Naive B cell (primary cell): ENCODE results near the gene RAB8B. TPM values are rescaled to one million over a fixed set of nuclear protein-coding genes. Genes with fewer than 3 reads are reported as not detected.
A peak's percentile ranks its signal among the peaks of the same experiment; 100 is the strongest.
"Not testable (repeated sequence)": the region's sequence is repeated elsewhere in the genome, so short reads cannot be mapped to it uniquely, and the experiment has no call there.

Source experiments
- ATAC-seq, 2 donors: fragments of 150-1000 bp; cut with Tn5 transposase; 2 replicates each; pipeline ENCODE4 v1.10.0; 2021; ENCODE audit warnings: low read depth in 2 of 2, mild to moderate bottlenecking in 2 of 2, moderate library complexity in 2 of 2
- DNase-seq: peaks from one replicate; pipeline ENCODE4 v3.0.0; 2022
- H3K27ac Mint-ChIP-seq, 6 donors: one replicate each; pipeline ENCODE4 v1.8.0; 2020 to 2022; ENCODE audit warnings: mild to moderate bottlenecking in 6 of 6, mixed read lengths in 6 of 6, moderate library complexity in 5 of 6, inconsistent platforms in 2 of 6
- H3K27me3 Mint-ChIP-seq, 3 donors: one replicate each; pipeline ENCODE4 v1.8.0; 2021 to 2022; ENCODE audit warnings: mixed read lengths in 3 of 3, mild to moderate bottlenecking in 1 of 3
- H3K36me3 Mint-ChIP-seq, 2 donors: one replicate each; pipeline ENCODE4 v1.8.0; 2020 to 2022; ENCODE audit warnings: mixed read lengths in 2 of 2, inconsistent platforms in 1 of 2, mild to moderate bottlenecking in 1 of 2
- H3K4me1 Mint-ChIP-seq, 3 donors: one replicate each; pipeline ENCODE4 v1.8.0; 2020 to 2022; ENCODE audit warnings: mixed read lengths in 3 of 3, inconsistent platforms in 1 of 3, mild to moderate bottlenecking in 1 of 3, moderate library complexity in 1 of 3
- H3K4me3 Mint-ChIP-seq, 8 donors: one replicate each; pipeline ENCODE4 v1.8.0; 2020 to 2022; ENCODE audit warnings: mild to moderate bottlenecking in 8 of 8, mixed read lengths in 8 of 8, moderate library complexity in 8 of 8, inconsistent platforms in 2 of 8
- H3K9me3 Mint-ChIP-seq, 7 donors: one replicate each; pipeline ENCODE4 v1.8.0; 2020 to 2022; ENCODE audit warnings: mixed read lengths in 7 of 7, mild to moderate bottlenecking in 5 of 7, inconsistent platforms in 2 of 7, moderate library complexity in 1 of 7
- polyA plus RNA-seq, 6 donors: library from polyadenylated mRNA; unstranded; fragments of 300-500 nt; fragmentation: Illumina TruSeq; gene quantifications; one replicate each; pipeline ENCODE4 v1.2.3, GENCODE V29; 2021; ENCODE audit warnings: low read depth in 6 of 6

The RAB8B gene
- polyA plus RNA-seq, 6 donors from 2014 or later: 24.4 to 64.4 (median 58.6) TPM

DNA sequence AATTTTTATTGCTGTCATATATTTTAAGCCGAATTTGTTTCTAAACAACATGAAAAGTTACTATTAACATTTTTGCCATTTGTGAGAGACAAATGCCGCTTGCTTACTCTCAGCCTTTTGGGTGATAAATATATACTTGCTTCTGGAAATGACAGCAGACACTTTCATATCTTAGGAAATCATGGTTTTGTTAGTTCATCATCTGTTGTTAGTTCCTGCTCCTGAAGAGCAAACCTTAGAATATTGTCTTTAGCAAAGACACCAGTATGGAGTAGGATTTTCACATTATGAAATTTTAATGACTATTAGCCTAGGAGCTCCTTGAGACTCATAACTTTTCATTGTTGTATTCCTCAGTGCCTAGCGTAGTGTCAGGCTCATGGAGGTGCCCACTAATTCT is 36.0 kb downstream of the RAB8B start:
- ATAC-seq: no peak
- Mint-ChIP-seq H3K36me3 (peaks cover 0 to 5% of the 10 kb centered on the region in 2 donors), H3K27me3 (no peaks in the 10 kb centered on the region), H3K27ac (peak overlapping the region in 3 of 6 donors; percentile 6 to 76 (median 28)), H3K9me3 (no peaks in the 10 kb centered on the region), H3K4me1 (peaks cover 30 to 57% (median 51%) of the 10 kb centered on the region in 3 donors), H3K4me3 (no peak overlapping the region)
- DNase-seq: no peak

DNA sequence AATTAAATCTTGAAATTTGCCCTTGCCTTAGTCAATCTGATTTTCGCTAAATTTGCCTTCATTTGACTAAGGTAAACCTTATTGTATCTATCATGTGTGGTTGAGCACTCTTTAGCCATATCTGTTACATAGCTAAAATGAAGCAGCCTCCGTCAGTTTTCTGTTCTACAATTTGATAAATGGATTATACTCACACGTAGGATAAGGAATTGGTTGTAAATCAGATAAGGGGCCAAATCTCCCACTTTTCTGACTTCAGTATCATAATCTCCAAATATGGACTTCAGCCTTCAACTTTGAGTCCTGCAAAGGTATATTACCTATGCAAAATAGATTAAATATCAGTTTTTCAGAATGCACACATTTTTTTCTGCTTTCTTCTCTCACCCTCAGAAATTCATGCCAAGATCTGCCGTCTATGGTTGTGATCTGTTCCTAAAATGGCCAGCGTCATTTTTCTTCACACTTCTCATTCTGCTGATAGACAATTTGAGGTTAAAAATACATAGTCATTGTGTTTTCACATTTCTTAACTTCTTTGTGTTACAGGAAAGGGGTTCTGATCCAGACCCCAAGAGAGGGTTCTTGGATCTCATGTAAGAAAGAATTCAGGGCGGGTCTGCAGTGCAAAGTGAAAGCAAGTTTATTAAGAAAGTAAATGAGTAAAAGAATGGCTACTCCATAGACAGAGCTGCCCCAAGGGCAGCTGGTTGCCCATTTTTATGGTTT is 36.9 kb downstream of the RAB8B start:
- Mint-ChIP-seq H3K4me3 (peak overlapping the region in 2 of 8 donors; percentile 9 to 58), H3K4me1 (peaks cover 24 to 52% (median 49%) of the 10 kb centered on the region in 3 donors), H3K27me3 (no peaks in the 10 kb centered on the region), H3K27ac (peak overlapping the region; percentile 4 to 84 (median 64)), H3K9me3 (no peaks in the 10 kb centered on the region), H3K36me3 (peaks cover 0 to 5% of the 10 kb centered on the region in 2 donors)
- ATAC-seq (no peak), DNase-seq (no peak)

DNA sequence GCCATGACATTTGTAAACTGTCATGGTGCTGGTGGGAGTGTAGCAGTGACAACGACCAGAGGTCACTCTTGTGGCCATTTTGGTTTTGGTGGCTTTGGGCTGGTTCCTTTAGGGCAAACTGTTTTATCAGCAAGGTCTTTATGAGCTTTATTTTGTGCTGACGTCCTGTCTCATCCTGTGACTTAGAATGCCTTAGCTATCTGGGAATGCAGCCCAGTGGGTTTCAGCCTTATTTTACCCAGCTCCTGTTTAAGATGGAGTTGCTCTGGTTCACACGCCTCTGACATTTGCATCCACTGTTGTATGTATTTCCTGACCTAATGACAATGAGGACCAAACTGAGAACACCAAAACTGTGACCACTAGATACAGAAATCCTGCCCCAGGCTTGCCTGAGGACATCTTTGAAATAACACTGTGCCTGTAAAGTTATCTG is 37.6 kb downstream of the RAB8B start:
- Mint-ChIP-seq H3K36me3 (peaks cover 0 to 5% of the 10 kb centered on the region in 2 donors), H3K27ac (peak overlapping the region in 4 of 6 donors; percentile 34 to 79 (median 48)), H3K9me3 (no peaks in the 10 kb centered on the region), H3K27me3 (no peaks in the 10 kb centered on the region), H3K4me3 (no peak overlapping the region), H3K4me1 (peaks cover 28 to 53% (median 49%) of the 10 kb centered on the region in 3 donors)
- no peak for DNase-seq
- no peak for ATAC-seq

DNA sequence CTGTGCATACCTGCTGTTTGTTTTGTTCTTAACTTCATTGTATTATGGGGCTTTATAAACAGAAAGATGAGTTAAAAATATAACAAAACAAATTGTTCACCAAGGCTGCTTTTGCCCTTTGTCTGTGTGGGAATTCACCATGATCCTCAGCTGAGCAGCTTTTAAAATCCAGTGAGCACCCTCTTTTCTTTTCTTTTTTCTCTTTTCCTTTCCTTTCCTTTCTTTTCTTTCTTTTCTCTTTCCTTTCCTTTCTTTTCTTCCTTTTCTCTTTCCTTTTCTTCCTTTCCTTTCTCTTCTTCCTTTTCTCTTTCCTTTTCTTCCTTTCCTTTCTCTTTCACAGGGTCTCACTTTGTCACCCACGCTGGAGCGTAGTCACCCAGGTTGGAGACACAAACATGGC is 38.3 kb downstream of the RAB8B start:
- H3K4me3 Mint-ChIP-seq: peak overlapping the region in 3 of 8 donors; percentile 47 to 74 (median 59)

DNA sequence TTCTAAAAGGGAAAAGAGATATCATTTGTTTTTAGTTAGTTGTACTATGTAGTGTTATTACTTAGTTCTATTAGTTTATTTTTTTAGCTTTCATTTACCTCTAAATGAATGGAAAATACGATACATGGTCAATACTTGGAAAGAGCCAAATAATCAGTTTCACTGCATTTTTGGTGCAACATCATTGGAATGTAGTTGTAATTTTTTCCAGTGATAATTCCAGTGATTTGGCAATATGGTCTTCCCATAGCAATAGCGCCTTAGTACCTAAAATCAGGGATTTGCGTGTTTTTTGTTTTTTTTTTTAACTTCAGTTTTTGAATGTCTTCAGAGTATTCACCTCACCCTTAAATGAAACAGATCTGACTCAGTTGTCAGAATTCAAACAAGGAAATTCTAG is 41.8 kb downstream of the RAB8B start:
- Mint-ChIP-seq H3K4me1 (peaks cover 36 to 76% (median 62%) of the 10 kb centered on the region in 3 donors), H3K9me3 (no peaks in the 10 kb centered on the region), H3K36me3 (peaks cover 0 to 4% of the 10 kb centered on the region in 2 donors), H3K4me3 (no peak overlapping the region), H3K27ac (peak overlapping the region in 4 of 6 donors; percentile 13 to 84 (median 44)), H3K27me3 (no peaks in the 10 kb centered on the region)
- DNase-seq: no peak
- ATAC-seq: no peak

More for the DNA sequence above, 38.3 kb downstream of the RAB8B start:
- Mint-ChIP-seq H3K36me3 (peaks cover 0 to 5% of the 10 kb centered on the region in 2 donors), H3K4me1 (peaks cover 24 to 59% (median 49%) of the 10 kb centered on the region in 3 donors), H3K27ac (peak overlapping the region in 5 of 6 donors; percentile 10 to 93 (median 72)), H3K27me3 (no peaks in the 10 kb centered on the region), H3K9me3 (no peaks in the 10 kb centered on the region)
- DNase-seq (no peak), ATAC-seq (no peak)

DNA sequence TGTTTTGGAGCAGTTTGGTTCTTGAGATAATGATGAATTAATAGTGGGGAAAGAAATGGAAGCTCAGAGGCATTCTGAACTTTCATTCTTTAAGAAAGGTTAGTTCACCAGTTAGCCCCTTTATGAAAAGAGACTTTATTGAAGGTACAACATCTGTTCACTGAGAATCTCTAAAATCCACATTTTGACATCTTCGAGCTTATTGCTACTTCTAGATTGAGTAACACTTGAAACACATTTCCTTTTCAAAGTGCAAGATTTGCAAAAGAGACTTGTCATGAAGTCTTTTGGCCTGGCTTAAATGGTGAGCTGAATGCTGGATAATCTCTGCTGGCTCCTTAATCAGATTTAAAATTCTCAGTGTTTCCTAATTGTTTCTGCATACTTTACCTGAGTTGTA is 42.3 kb downstream of the RAB8B start:
- no peaks in the 10 kb centered on the region for H3K9me3 Mint-ChIP-seq
- DNase-seq (no peak), ATAC-seq (no peak)
- peak overlapping the region in 5 of 6 donors; percentile 3 to 84 (median 22) for H3K27ac Mint-ChIP-seq
- no peaks in the 10 kb centered on the region for H3K36me3 Mint-ChIP-seq
- no peak overlapping the region for H3K4me3 Mint-ChIP-seq
- peaks cover 33 to 74% (median 58%) of the 10 kb centered on the region in 3 donors for H3K4me1 Mint-ChIP-seq
- no peaks in the 10 kb centered on the region for H3K27me3 Mint-ChIP-seq

DNA sequence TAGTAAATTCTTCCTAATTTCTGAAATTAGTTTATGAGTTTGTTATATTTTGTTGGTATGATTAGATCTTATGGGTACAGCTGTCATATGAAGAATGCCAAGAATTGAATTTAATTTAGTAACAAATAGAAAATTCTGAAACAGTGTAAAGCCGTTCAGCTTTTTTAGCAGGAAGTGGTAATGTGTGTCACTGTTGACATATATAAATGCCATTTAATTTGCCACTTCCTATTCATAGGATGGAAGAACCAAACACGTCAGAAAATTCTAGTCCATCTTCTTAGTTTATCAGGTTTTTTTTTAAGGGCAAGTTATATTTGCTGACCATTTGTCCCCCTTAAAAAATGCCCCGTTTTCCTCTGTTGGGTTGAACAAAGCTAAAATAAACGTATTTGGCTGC is 43.0 kb downstream of the RAB8B start:
- no peak for DNase-seq
- peak; percentile 46 to 63 for ATAC-seq
- peaks cover 35 to 75% (median 59%) of the 10 kb centered on the region in 3 donors for H3K4me1 Mint-ChIP-seq

DNA sequence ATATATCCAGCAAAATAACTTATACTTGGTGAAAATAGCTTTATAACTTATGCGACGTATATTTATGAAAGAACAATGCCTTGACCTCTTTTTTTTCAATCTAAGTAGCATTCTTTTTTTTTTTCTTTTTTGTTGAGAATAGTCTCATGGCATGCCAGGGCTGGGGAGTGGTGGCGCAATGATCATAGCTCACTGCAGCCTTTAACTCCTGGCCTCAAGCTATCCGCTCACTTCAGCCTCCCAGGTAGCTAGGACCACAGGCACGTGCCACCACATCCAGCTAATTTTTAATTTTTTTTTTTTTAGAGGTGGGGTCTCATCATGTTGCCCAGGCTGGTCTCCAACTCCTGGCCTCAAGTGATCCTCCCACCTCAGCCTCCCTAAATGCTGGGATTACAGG is 43.5 kb downstream of the RAB8B start:
- H3K36me3 Mint-ChIP-seq: no peaks in the 10 kb centered on the region
- peak overlapping the region in 1 of 8 donors; percentile 30 for H3K4me3 Mint-ChIP-seq
- H3K4me1 Mint-ChIP-seq: peaks cover 35 to 77% (median 59%) of the 10 kb centered on the region in 3 donors
- no peaks in the 10 kb centered on the region for H3K9me3 Mint-ChIP-seq
- ATAC-seq (no peak), DNase-seq (no peak)
- H3K27ac Mint-ChIP-seq: peak overlapping the region in 4 of 6 donors; percentile 65 to 89 (median 78)
- no peaks in the 10 kb centered on the region for H3K27me3 Mint-ChIP-seq

More for the DNA sequence above, 43.0 kb downstream of the RAB8B start:
- Mint-ChIP-seq H3K4me3 (no peak overlapping the region), H3K27me3 (no peaks in the 10 kb centered on the region), H3K9me3 (no peaks in the 10 kb centered on the region), H3K27ac (peak overlapping the region in 5 of 6 donors; percentile 3 to 84 (median 58)), H3K36me3 (no peaks in the 10 kb centered on the region)

DNA sequence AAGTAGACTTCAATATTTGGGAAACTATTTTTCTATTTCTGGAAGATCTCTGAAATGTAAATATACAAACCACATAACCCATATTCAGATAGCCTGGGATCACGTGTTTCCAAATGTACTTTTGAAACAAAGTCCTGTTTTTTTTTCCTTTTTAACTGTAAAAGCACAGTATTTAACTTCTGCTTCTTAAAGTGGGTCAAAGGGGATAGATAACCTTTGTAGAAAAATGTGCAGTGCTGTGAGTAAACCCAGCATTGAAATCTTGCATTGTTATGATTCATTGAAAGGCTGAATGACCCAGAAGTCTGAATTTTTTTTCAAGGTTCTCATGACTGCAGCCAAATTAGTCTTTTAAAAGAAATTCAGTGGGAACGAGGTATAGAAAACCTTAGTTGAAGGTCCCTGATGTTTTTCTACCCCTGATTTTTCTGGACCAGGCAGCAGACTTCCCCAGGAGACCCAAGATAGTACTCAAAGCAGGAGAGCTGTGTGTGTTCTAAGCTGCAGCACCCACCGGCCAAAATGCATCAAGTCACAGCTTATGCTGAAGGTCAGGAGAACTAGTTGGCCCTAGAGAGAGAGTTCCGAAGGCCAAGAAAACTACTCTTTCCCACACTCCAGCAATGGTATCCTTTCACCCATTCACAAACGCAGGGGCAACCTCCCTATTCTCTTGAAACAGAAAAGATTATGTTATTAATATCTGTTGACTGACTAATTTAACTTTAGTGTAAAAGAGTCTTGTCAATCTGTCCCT is 44.4 kb downstream of the RAB8B start:
- Mint-ChIP-seq H3K4me3 (no peak overlapping the region), H3K27me3 (no peaks in the 10 kb centered on the region), H3K9me3 (no peaks in the 10 kb centered on the region), H3K4me1 (peaks cover 34 to 79% (median 59%) of the 10 kb centered on the region in 3 donors), H3K27ac (peak overlapping the region; percentile 15 to 89 (median 72)), H3K36me3 (no peaks in the 10 kb centered on the region)
- DNase-seq: no peak
- no peak for ATAC-seq

DNA sequence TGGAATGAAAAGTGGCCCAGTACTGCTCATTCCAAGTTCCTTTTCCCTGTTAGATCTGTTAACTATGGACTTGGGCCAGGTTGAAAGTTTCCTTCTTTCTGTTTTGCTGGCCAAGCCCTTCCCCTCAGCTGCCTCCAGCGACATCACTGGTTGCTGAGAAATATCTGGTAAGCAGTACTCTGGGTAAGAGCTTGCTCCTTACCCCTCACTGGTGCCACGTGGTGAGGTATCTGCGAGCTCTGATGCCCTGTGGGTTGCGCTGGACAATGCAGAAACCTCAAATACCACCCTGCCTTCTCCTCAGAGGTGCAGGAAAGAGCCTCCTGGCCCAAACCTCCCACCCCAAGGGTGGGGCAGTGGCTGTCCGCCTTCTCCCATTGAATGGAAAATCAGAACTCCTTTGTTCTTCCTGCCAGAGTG is 45.1 kb downstream of the RAB8B start:
- H3K27ac Mint-ChIP-seq: peak overlapping the region; percentile 25 to 85 (median 80)
- ATAC-seq: no peak
- H3K36me3 Mint-ChIP-seq: no peaks in the 10 kb centered on the region
- no peaks in the 10 kb centered on the region for H3K9me3 Mint-ChIP-seq
- no peaks in the 10 kb centered on the region for H3K27me3 Mint-ChIP-seq
- peak overlapping the region in 2 of 8 donors; percentile 19 to 23 for H3K4me3 Mint-ChIP-seq
- no peak for DNase-seq
- H3K4me1 Mint-ChIP-seq: peaks cover 34 to 80% (median 57%) of the 10 kb centered on the region in 3 donors

DNA sequence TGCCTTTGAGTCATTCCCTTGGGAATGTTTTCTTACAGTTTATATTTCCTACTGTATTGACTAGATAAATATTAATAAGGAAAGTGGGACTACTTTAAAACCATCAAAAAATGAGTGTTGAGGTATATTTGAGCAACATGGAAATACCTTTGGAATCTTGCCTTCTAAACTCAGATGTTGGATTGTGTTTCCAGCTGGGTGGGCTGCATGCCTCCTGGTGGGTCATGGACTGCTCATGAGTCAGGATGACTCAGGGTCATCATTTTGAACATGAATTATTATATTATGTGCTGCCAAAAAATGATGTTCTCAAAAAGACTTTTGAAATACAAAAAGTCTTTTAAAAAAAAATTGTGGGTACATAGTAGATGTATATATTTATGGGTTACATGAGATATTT is 46.9 kb downstream of the RAB8B start:
- H3K4me1 Mint-ChIP-seq: peaks cover 41 to 72% (median 64%) of the 10 kb centered on the region in 3 donors
- H3K4me3 Mint-ChIP-seq: no peak overlapping the region
- DNase-seq: no peak
- H3K36me3 Mint-ChIP-seq: no peaks in the 10 kb centered on the region
- no peak for ATAC-seq
- H3K9me3 Mint-ChIP-seq: no peaks in the 10 kb centered on the region
- no peak overlapping the region for H3K27ac Mint-ChIP-seq
- no peaks in the 10 kb centered on the region for H3K27me3 Mint-ChIP-seq

DNA sequence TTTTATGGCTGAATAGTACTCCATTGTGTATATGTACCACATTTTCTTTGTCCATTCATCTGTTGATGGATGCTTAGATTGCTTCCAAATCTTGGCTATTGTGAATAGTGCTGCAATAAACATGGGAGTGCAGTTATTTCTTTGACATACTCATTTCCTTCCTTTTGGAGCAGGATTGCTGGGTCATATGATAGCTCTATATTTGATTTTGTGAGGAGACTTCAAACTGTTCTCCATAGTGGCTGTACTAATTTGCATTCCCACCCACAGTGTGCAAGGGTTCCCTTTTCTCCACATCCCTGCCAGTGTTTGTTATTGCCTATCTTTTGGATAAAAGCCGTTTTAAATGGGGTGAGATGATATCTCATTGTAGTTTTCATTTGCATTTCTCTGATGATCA is 47.7 kb downstream of the RAB8B start:
- Mint-ChIP-seq H3K27ac (peak overlapping the region in 2 of 6 donors; percentile 45 to 74), H3K4me1 (peaks cover 36 to 69% (median 62%) of the 10 kb centered on the region in 3 donors)
- ATAC-seq, H3K9me3 Mint-ChIP-seq, H3K36me3 Mint-ChIP-seq, DNase-seq, H3K4me3 Mint-ChIP-seq, H3K27me3 Mint-ChIP-seq: not testable (repeated sequence)

DNA sequence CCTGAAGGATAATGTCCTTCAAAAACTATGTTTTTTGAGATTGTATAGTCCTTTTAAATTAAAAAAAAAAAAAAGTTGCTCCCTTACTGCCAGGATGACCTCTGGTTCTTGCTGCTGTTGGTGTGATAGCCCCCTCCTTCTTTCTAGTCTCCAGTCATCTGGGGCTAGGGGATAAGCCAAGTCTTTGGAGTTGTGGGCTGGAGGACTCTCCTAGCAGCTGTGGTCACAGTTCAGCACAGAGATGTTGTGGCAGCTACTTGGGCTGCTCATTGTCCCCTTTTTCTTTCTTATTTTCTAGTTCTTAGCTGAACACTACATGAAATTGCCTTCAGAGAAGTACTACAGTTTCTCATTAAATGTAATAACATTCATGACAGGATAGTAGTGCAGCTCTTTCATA is 48.8 kb downstream of the RAB8B start:
- Mint-ChIP-seq H3K36me3 (peaks cover 3 to 6% of the 10 kb centered on the region in 2 donors), H3K27me3 (no peaks in the 10 kb centered on the region), H3K9me3 (peaks cover 0 to 4% (median 0%) of the 10 kb centered on the region in 7 donors), H3K4me3 (no peak overlapping the region), H3K4me1 (peaks cover 39 to 68% (median 65%) of the 10 kb centered on the region in 3 donors), H3K27ac (peak overlapping the region in 3 of 6 donors; percentile 57 to 87 (median 78))
- ATAC-seq (no peak), DNase-seq (no peak)
